H9 (cell line): ENCODE results near the gene ZSCAN22. TPM values are rescaled to one million over a fixed set of nuclear protein-coding genes. Genes with fewer than 3 reads are reported as not detected.

Experiments
- DNase-seq: peaks from one replicate; pipeline ENCODE4 v3.0.0-alpha.2; 2017
- H2AFZ ChIP-seq: one replicate; pipeline ENCODE4 v1.6.1; 2013; ENCODE audit warnings: mild to moderate bottlenecking, low read length, control low read depth, moderate library complexity
- H2AK5ac ChIP-seq: 2 replicates; pipeline ENCODE4 v1.6.1; 2013; ENCODE audit warnings: low read length, control low read depth, mixed read lengths; ENCODE audit not compliant: insufficient read length
- H2BK120ac ChIP-seq: one replicate; pipeline ENCODE4 v1.6.1; 2013; ENCODE audit warnings: low read depth, mild to moderate bottlenecking, low read length, control low read depth, inconsistent platforms; ENCODE audit not compliant: poor library complexity, severe bottlenecking
- H2BK12ac ChIP-seq: 2 replicates; pipeline ENCODE4 v1.6.1; 2013; ENCODE audit warnings: low read length, control low read depth, mixed read lengths, low read depth; ENCODE audit not compliant: insufficient read length
- H2BK15ac ChIP-seq: 2 replicates; pipeline ENCODE4 v1.6.1; 2013; ENCODE audit warnings: low read depth, low read length, control low read depth
- H2BK20ac ChIP-seq: one replicate; pipeline ENCODE4 v1.6.1; 2013; ENCODE audit warnings: low read depth, mild to moderate bottlenecking, low read length, control low read depth, inconsistent platforms; ENCODE audit not compliant: poor library complexity, severe bottlenecking
- H2BK5ac ChIP-seq: 2 replicates; pipeline ENCODE4 v1.6.1; 2013; ENCODE audit warnings: low read length, control low read depth, mixed read lengths; ENCODE audit not compliant: insufficient read length
- H3K14ac ChIP-seq: 2 replicates; pipeline ENCODE4 v1.6.1; 2013; ENCODE audit warnings: low read length, control low read depth; ENCODE audit not compliant: insufficient read depth
- H3K18ac ChIP-seq: 2 replicates; pipeline ENCODE4 v1.6.1; 2013; ENCODE audit warnings: low read depth, mild to moderate bottlenecking, mixed read lengths, low read length, control low read depth; ENCODE audit not compliant: insufficient read length
- H3K23ac ChIP-seq: 2 replicates; pipeline ENCODE4 v1.6.1; 2013; ENCODE audit warnings: low read length, control low read depth, mixed read lengths, low read depth; ENCODE audit not compliant: insufficient read length
- H3K23me2 ChIP-seq: 2 replicates; pipeline ENCODE4 v1.6.1; 2013; ENCODE audit warnings: low read depth, mild to moderate bottlenecking, mixed read lengths, low read length, control low read depth; ENCODE audit not compliant: insufficient read length, poor library complexity, severe bottlenecking
- H3K27ac ChIP-seq: 2 replicates; pipeline ENCODE4 v1.5.1; 2013; ENCODE audit warnings: low read length, control low read depth, mixed read lengths, low read depth; ENCODE audit not compliant: insufficient read length
- H3K27me3 ChIP-seq: 2 replicates; pipeline ENCODE4 v1.6.1; 2013; ENCODE audit warnings: low read length, control low read depth, inconsistent platforms; ENCODE audit not compliant: insufficient read depth
- H3K4ac ChIP-seq: 2 replicates; pipeline ENCODE4 v1.6.1; 2013; ENCODE audit warnings: low read depth, mild to moderate bottlenecking, control low read depth, inconsistent platforms, low read length, moderate library complexity
- H3K4me1 ChIP-seq: 2 replicates; pipeline ENCODE4 v1.6.1; 2013; ENCODE audit warnings: low read length, control low read depth, inconsistent platforms; ENCODE audit not compliant: insufficient read depth
- H3K4me2 ChIP-seq: 2 replicates; pipeline ENCODE4 v1.6.1; 2013; ENCODE audit warnings: low read length, control low read depth, mixed read lengths; ENCODE audit not compliant: insufficient read length, insufficient read depth
- H3K56ac ChIP-seq: 2 replicates; pipeline ENCODE4 v1.6.1; 2013; ENCODE audit warnings: low read depth, mild to moderate bottlenecking, mixed read lengths, low read length, control low read depth; ENCODE audit not compliant: insufficient read length
- H3K79me1 ChIP-seq: 2 replicates; pipeline ENCODE4 v1.6.1; 2013; ENCODE audit warnings: low read depth, mild to moderate bottlenecking, moderate library complexity, low read length, control low read depth, inconsistent platforms; ENCODE audit not compliant: insufficient read depth, poor library complexity, severe bottlenecking
- H3K79me2 ChIP-seq: 2 replicates; pipeline ENCODE4 v1.6.1; 2013; ENCODE audit warnings: low read length, control low read depth, inconsistent platforms; ENCODE audit not compliant: insufficient read depth
- H3K9ac ChIP-seq: 2 replicates; pipeline ENCODE4 v1.6.1; 2013; ENCODE audit warnings: low read length, control low read depth, mixed read lengths; ENCODE audit not compliant: insufficient read length; ENCODE audit errors: extremely low read depth
- H3K9me3 ChIP-seq: one replicate; pipeline ENCODE4 v1.6.1; 2013; ENCODE audit warnings: low read depth, low read length, inconsistent platforms; ENCODE audit not compliant: control insufficient read depth
- H3T11ph ChIP-seq: one replicate; pipeline ENCODE4 v1.6.1; 2013; ENCODE audit warnings: mild to moderate bottlenecking, low read length, control low read depth, inconsistent platforms
- H4K20me1 ChIP-seq: one replicate; pipeline ENCODE4 v1.6.1; 2013; ENCODE audit not compliant: control insufficient read depth, insufficient read length, insufficient read depth
- H4K5ac ChIP-seq: 2 replicates; pipeline ENCODE4 v1.6.1; 2013; ENCODE audit warnings: low read depth, mild to moderate bottlenecking, mixed read lengths, low read length, control low read depth; ENCODE audit not compliant: insufficient read length
- H4K8ac ChIP-seq: replicated peaks from 2 replicates; pipeline ENCODE4 v1.6.1; 2013; ENCODE audit warnings: low read length, control low read depth, mixed read lengths, low read depth; ENCODE audit not compliant: insufficient read length
- H4K91ac ChIP-seq: 2 replicates; pipeline ENCODE4 v1.6.1; 2013; ENCODE audit warnings: low read depth, mild to moderate bottlenecking, moderate library complexity, mixed read lengths, low read length, control low read depth; ENCODE audit not compliant: insufficient read length
- H3K27ac Mint-ChIP-seq, 3 experiments: 2 replicates in 2 of 3; 3 replicates in 1 of 3; pipeline ENCODE4 v1.8.0; 2020 to 2021; ENCODE audit warnings: mixed read lengths in 3 of 3, mild to moderate bottlenecking in 1 of 3, moderate library complexity in 1 of 3
- H3K27me3 Mint-ChIP-seq: 2 replicates; pipeline ENCODE4 v1.8.0; 2021; ENCODE audit warnings: low read depth, mild to moderate bottlenecking, moderate library complexity, mixed read lengths
- H3K36me3 Mint-ChIP-seq, 3 experiments: 2 replicates in 2 of 3; 3 replicates in 1 of 3; pipeline ENCODE4 v1.8.0; 2020 to 2021; ENCODE audit warnings: low read depth in 3 of 3, mixed read lengths in 3 of 3; ENCODE audit not compliant: insufficient read depth in 1 of 3
- H3K4me1 Mint-ChIP-seq, 2 experiments: 2 replicates each; pipeline ENCODE4 v1.8.0; 2020; ENCODE audit warnings: mixed read lengths in 2 of 2
- H3K4me3 Mint-ChIP-seq, 2 experiments: 2 replicates in 1 of 2; 3 replicates in 1 of 2; pipeline ENCODE4 v1.8.0; 2020 to 2021; ENCODE audit warnings: mild to moderate bottlenecking in 2 of 2, mixed read lengths in 2 of 2, moderate library complexity in 1 of 2
- H3K9me3 Mint-ChIP-seq, 2 experiments: 2 replicates in 1 of 2; 3 replicates in 1 of 2; pipeline ENCODE4 v1.8.0; 2020; ENCODE audit warnings: mild to moderate bottlenecking in 2 of 2, mixed read lengths in 2 of 2, moderate library complexity in 1 of 2
- CTCF ChIP-seq: fragments of 200-600 bp; sonication (generic); conservative IDR thresholded peaks from 3 replicates; pipeline ENCODE4 v1.8.0; 2021; ENCODE audit warnings: antibody characterized with exemption, mild to moderate bottlenecking
- WGBS: extraction: QIAGEN DNeasy Blood & Tissue Kit; methylation state at CpG from one replicate; pipeline ENCODE4 v1.1.7; 2013; ENCODE audit warnings: missing lambda C conversion rate, low lambda C conversion rate, mixed read lengths; ENCODE audit not compliant: insufficient read length; ENCODE audit errors: extremely low coverage; 5-methylcytosine and 5-hydroxymethylcytosine counted together
- microRNA-seq: library from miRNA; unstranded; fragments of <30 nt; microRNA quantifications from one replicate; pipeline ENCODE4, GENCODE V29; 2020; ENCODE audit warnings: borderline microRNAs expressed
- total RNA-seq: library from RNA; stranded (reverse); gene quantifications from 2 replicates; pipeline ENCODE4 v1.2.1, GENCODE V29; 2021

The ZSCAN22 gene
- total RNA-seq, 1 experiment from 2014 or later, result 4.8 TPM

GRCh38 chr19:58388175-58388526 is 61.4 kb downstream of the ZSCAN22 start:
- no peak overlapping the region for H3K18ac ChIP-seq
- peak overlapping the region; percentile 94 for H3K4me2 ChIP-seq
- H3K79me2 ChIP-seq, result peaks cover 10% of the 10 kb centered on the region; the same call in 1 of the 2 replicates
- no peaks in the 10 kb centered on the region for H3K27me3 Mint-ChIP-seq
- no peak overlapping the region for H3K14ac ChIP-seq
- H3K36me3 Mint-ChIP-seq, result peaks cover 45 to 53% (median 46%) of the 10 kb centered on the region in 3 experiments
- peaks cover 3% of the 10 kb centered on the region for H3K79me1 ChIP-seq
- H4K20me1 ChIP-seq, result no peaks in the 10 kb centered on the region
- no peaks in the 10 kb centered on the region for H3K27me3 ChIP-seq
- H3K9me3 ChIP-seq, result no peaks in the 10 kb centered on the region
- H4K8ac ChIP-seq, result no peak overlapping the region
- peak overlapping the region; percentile 85 for H3K9ac ChIP-seq
- H3K9me3 Mint-ChIP-seq, result no peaks in the 10 kb centered on the region
- no peak overlapping the region for H2BK120ac ChIP-seq
- no peak overlapping the region for H4K5ac ChIP-seq
- peaks cover 7% of the 10 kb centered on the region for H3K23me2 ChIP-seq
- no peak overlapping the region for H3K56ac ChIP-seq
- no peak overlapping the region for H2BK15ac ChIP-seq
- peak; percentile 24 for DNase-seq
- no peak overlapping the region for H2BK12ac ChIP-seq
- no peak overlapping the region for H4K91ac ChIP-seq
- no peak for TF ChIP-seq CTCF
- H2AFZ ChIP-seq, result no peak overlapping the region
- H3K4me1 ChIP-seq, result peaks cover 4% of the 10 kb centered on the region; the same call in 1 of the 2 replicates
- peak overlapping the region; percentile 68 to 95 (median 93); a peak in 4 of 7 replicates for H3K27ac Mint-ChIP-seq
- no CpG with 5 or more reads among the region's 3 CpGs for WGBS
- no peak overlapping the region for H2BK5ac ChIP-seq
- H3K27ac ChIP-seq, result no peak overlapping the region
- H3K4me1 Mint-ChIP-seq, result peaks cover 22 to 30% of the 10 kb centered on the region in 2 experiments
- H3K4ac ChIP-seq, result no peak overlapping the region
- no peak overlapping the region for H3K23ac ChIP-seq
- no peak overlapping the region for H2BK20ac ChIP-seq
- no peak overlapping the region for H3T11ph ChIP-seq
- no peak overlapping the region for H2AK5ac ChIP-seq
- peak overlapping the region; percentile 95 to 99 for H3K4me3 Mint-ChIP-seq

Small RNAs within 50 kb of the gene (microRNA-seq; reads per million reads assigned to microRNA genes)
- gene MIR4754 (not detected), gene MIR6806 (not detected)

Other genes with a start within 250 kb of the ZSCAN22 start
- 35.4 and 40.1 TPM in 2 replicates for gene ZSCAN18, start 228.8 kb upstream of the ZSCAN22 start, total RNA-seq
- 11.8 and 12.1 TPM in 2 replicates for gene ZNF329, start 176.2 kb upstream of the ZSCAN22 start, total RNA-seq
- 27.0 and 28.7 TPM in 2 replicates for gene ZNF274, start 143.9 kb upstream of the ZSCAN22 start, total RNA-seq
- gene ZNF544, start 98.1 kb upstream of the ZSCAN22 start, total RNA-seq, result 97.2 and 97.6 TPM in 2 replicates
- gene ZNF8, start 48.0 kb upstream of the ZSCAN22 start, total RNA-seq, result 16.9 and 17.3 TPM in 2 replicates
- gene ERVK3-1, start 21.6 kb upstream of the ZSCAN22 start, total RNA-seq, result 43.6 and 43.7 TPM in 2 replicates
- 17.4 and 22.2 TPM in 2 replicates for gene A1BG, start 26.5 kb downstream of the ZSCAN22 start, total RNA-seq
- 2.4 TPM in 2 replicates for gene ZNF497, start 35.8 kb downstream of the ZSCAN22 start, total RNA-seq
- 3.4 and 3.8 TPM in 2 replicates for gene ZNF837, start 54.0 kb downstream of the ZSCAN22 start, total RNA-seq
- 1,400 and 1,442 TPM in 2 replicates for gene RPS5, start 60.3 kb downstream of the ZSCAN22 start, total RNA-seq
- 2.0 and 2.1 TPM in 2 replicates for gene RNF225, start 68.7 kb downstream of the ZSCAN22 start, total RNA-seq
- gene ZNF584, start 81.7 kb downstream of the ZSCAN22 start, total RNA-seq, result 6.5 and 7.4 TPM in 2 replicates
- gene ZNF132, start 113.2 kb downstream of the ZSCAN22 start, total RNA-seq, result 0.24 and 0.42 TPM in 2 replicates
- 6.3 and 8.7 TPM in 2 replicates for gene ZNF324B, start 124.6 kb downstream of the ZSCAN22 start, total RNA-seq
- gene ZNF324, start 140.1 kb downstream of the ZSCAN22 start, total RNA-seq, result 12.7 and 14.8 TPM in 2 replicates
- gene ZNF446, start 149.4 kb downstream of the ZSCAN22 start, total RNA-seq, result 7.6 and 8.4 TPM in 2 replicates
- 16.7 and 17.1 TPM in 2 replicates for gene SLC27A5, start 185.0 kb downstream of the ZSCAN22 start, total RNA-seq
- 18.7 and 18.8 TPM in 2 replicates for gene ZBTB45, start 192.8 kb downstream of the ZSCAN22 start, total RNA-seq
- gene TRIM28, start 217.1 kb downstream of the ZSCAN22 start, total RNA-seq, result 1,058 and 1,084 TPM in 2 replicates
- 105 and 109 TPM in 2 replicates for gene CHMP2A, start 228.1 kb downstream of the ZSCAN22 start, total RNA-seq
- gene UBE2M, start 231.6 kb downstream of the ZSCAN22 start, total RNA-seq, result 127 and 136 TPM in 2 replicates
- 23.6 and 24.2 TPM in 2 replicates for gene MZF1, start 246.3 kb downstream of the ZSCAN22 start, total RNA-seq